Epithelial cell of prostate (primary cell): Measurements from ENCODE around the gene TPSAB1.
"Not testable (repeated sequence)": the region's sequence is repeated elsewhere in the genome, so short reads cannot be mapped to it uniquely, and the experiment has no call there.

Experiments used
- DNase-seq: peaks from one replicate; pipeline ENCODE4 v3.0.0-alpha.2; 2011; ENCODE audit warnings: low read depth, low spot score
- H3K27ac ChIP-seq: fragments of 450-650 bp; 2 replicates; pipeline ENCODE4 v1.5.1; 2017; ENCODE audit warnings: mild to moderate bottlenecking

Gene TPSAB1

GRCh38 chr16:1261131-1261892, 20.8 kb downstream of the TPSAB1 start:
- H3K27ac ChIP-seq = no peak overlapping the region
- no peak for DNase-seq

- no peak overlapping the region for H3K27ac ChIP-seq
- DNase-seq = no peak
Measured at GRCh38 chr16:1262210-1262845, 21.8 kb downstream of the TPSAB1 start.

GRCh38 chr16:1262846-1263221, 22.3 kb downstream of the TPSAB1 start:
- DNase-seq = no peak
- H3K27ac ChIP-seq = no peak overlapping the region

- no peak overlapping the region for H3K27ac ChIP-seq
- no peak for DNase-seq
Measured at GRCh38 chr16:1263591-1264344, 23.3 kb downstream of the TPSAB1 start.

- no peak for DNase-seq
Measured at GRCh38 chr16:1264345-1265089, 24.0 kb downstream of the TPSAB1 start.

GRCh38 chr16:1265090-1265630, 24.7 kb downstream of the TPSAB1 start:
- DNase-seq = no peak
- no peak overlapping the region for H3K27ac ChIP-seq

More at GRCh38 chr16:1264345-1265089, 24.0 kb downstream of the TPSAB1 start:
- no peak overlapping the region for H3K27ac ChIP-seq

GRCh38 chr16:1265826-1266225, 25.3 kb downstream of the TPSAB1 start:
- no peak for DNase-seq

GRCh38 chr16:1269418-1269817, 28.9 kb downstream of the TPSAB1 start:
- DNase-seq, H3K27ac ChIP-seq: not testable (repeated sequence)

More at GRCh38 chr16:1265826-1266225, 25.3 kb downstream of the TPSAB1 start:
- no peak overlapping the region for H3K27ac ChIP-seq

- no peak overlapping the region for H3K27ac ChIP-seq
- no peak for DNase-seq
Measured at GRCh38 chr16:1271380-1271723, 30.8 kb downstream of the TPSAB1 start.

GRCh38 chr16:1271724-1272413, 31.4 kb downstream of the TPSAB1 start:
- H3K27ac ChIP-seq, DNase-seq: not testable (repeated sequence)

- DNase-seq = no peak
- no peak overlapping the region for H3K27ac ChIP-seq
Measured at GRCh38 chr16:1272453-1273198, 32.1 kb downstream of the TPSAB1 start.

- no peak for DNase-seq
- H3K27ac ChIP-seq = no peak overlapping the region
Measured at GRCh38 chr16:1273816-1274215, 33.3 kb downstream of the TPSAB1 start.

GRCh38 chr16:1274767-1275166, 34.3 kb downstream of the TPSAB1 start:
- DNase-seq = no peak

GRCh38 chr16:1275791-1276579, 35.5 kb downstream of the TPSAB1 start:
- no peak overlapping the region for H3K27ac ChIP-seq
- DNase-seq = no peak

More at GRCh38 chr16:1274767-1275166, 34.3 kb downstream of the TPSAB1 start:
- no peak overlapping the region for H3K27ac ChIP-seq

GRCh38 chr16:1276580-1276878, 36.0 kb downstream of the TPSAB1 start:
- no peak for DNase-seq
- H3K27ac ChIP-seq = no peak overlapping the region

GRCh38 chr16:1277151-1277598, 36.7 kb downstream of the TPSAB1 start:
- no peak overlapping the region for H3K27ac ChIP-seq
- no peak for DNase-seq

GRCh38 chr16:1277617-1278282, 37.2 kb downstream of the TPSAB1 start:
- no peak overlapping the region for H3K27ac ChIP-seq
- DNase-seq = no peak

GRCh38 chr16:1278477-1278876, 38.0 kb downstream of the TPSAB1 start:
- DNase-seq = no peak
- H3K27ac ChIP-seq = no peak overlapping the region
